NCI-H774 (cell line): ENCODE data around the gene PHACTR2.

Experiments used
- DNase-seq: peaks from one replicate; lab custom pipeline; 2025; lab: John Stamatoyannopoulos, UW

The PHACTR2 gene

GRCh38 chr6:143675382-143675900 is 2.3 kb upstream of the PHACTR2 start:
- no peak for DNase-seq

- no peak for DNase-seq
Observed at GRCh38 chr6:143675946-143676345, 1.8 kb upstream of the PHACTR2 start.

- no peak for DNase-seq
Observed at GRCh38 chr6:143676437-143677045, 1.2 kb upstream of the PHACTR2 start.

GRCh38 chr6:143677577-143677890 is 231 bp upstream of the PHACTR2 start:
- DNase-seq, result no peak

GRCh38 chr6:143679041-143679440 is 1.3 kb downstream of the PHACTR2 start:
- DNase-seq, result no peak

- no peak for DNase-seq
Observed at GRCh38 chr6:143680141-143680540, 2.4 kb downstream of the PHACTR2 start.

- DNase-seq, result no peak
Observed at GRCh38 chr6:143682805-143683204, 5.0 kb downstream of the PHACTR2 start.

GRCh38 chr6:143684486-143684885 is 6.7 kb downstream of the PHACTR2 start:
- no peak for DNase-seq

GRCh38 chr6:143685653-143686052 is 7.9 kb downstream of the PHACTR2 start:
- DNase-seq, result no peak

GRCh38 chr6:143687591-143687990 is 9.8 kb downstream of the PHACTR2 start:
- DNase-seq, result no peak

GRCh38 chr6:143688681-143689080 is 10.9 kb downstream of the PHACTR2 start:
- no peak for DNase-seq

GRCh38 chr6:143689852-143690251 is 12.1 kb downstream of the PHACTR2 start:
- DNase-seq, result no peak

GRCh38 chr6:143691155-143691554 is 13.4 kb downstream of the PHACTR2 start:
- DNase-seq, result no peak

GRCh38 chr6:143691900-143692636 is 14.3 kb downstream of the PHACTR2 start:
- no peak for DNase-seq

- DNase-seq, result no peak
Observed at GRCh38 chr6:143692696-143693095, 14.9 kb downstream of the PHACTR2 start.

- DNase-seq, result no peak
Observed at GRCh38 chr6:143694013-143694412, 16.2 kb downstream of the PHACTR2 start.

- no peak for DNase-seq
Observed at GRCh38 chr6:143694560-143694959, 16.8 kb downstream of the PHACTR2 start.

GRCh38 chr6:143695130-143695968 is 17.6 kb downstream of the PHACTR2 start:
- DNase-seq, result no peak

- DNase-seq, result no peak
Observed at GRCh38 chr6:143695969-143696663, 18.4 kb downstream of the PHACTR2 start.

GRCh38 chr6:143696664-143697000 is 18.9 kb downstream of the PHACTR2 start:
- no peak for DNase-seq

GRCh38 chr6:143697076-143697800 is 19.5 kb downstream of the PHACTR2 start:
- DNase-seq, result no peak

- no peak for DNase-seq
Observed at GRCh38 chr6:143698329-143698728, 20.6 kb downstream of the PHACTR2 start.
